Measurements from ENCODE around the gene GSG1.

- TF ChIP-seq CTCF (IDR thresholded peaks at IDR 0.05), result no peak
- no peak for TF ChIP-seq POLR2A (IDR thresholded peaks at IDR 0.05)
Observed at GRCh38 chr12:13073173-13073572, 30.3 kb downstream of the GSG1 start.

Measured in heart left ventricle (tissue), 13 donors.